Activated naive CD8-positive, alpha-beta T cell treated with anti-CD3 and anti-CD28 coated beads, Interleukin-2, amount 50 U/mL, for 24 hours (primary cell): ENCODE results near the gene PCNX2.

ENCODE experiments used
- ATAC-seq: fragments of 150-1000 bp; cut with Tn5 transposase; one replicate; pipeline ENCODE4 v1.10.0; 2021
- DNase-seq: peaks from one replicate; pipeline ENCODE4 v3.0.0; 2021
- H3K27ac Mint-ChIP-seq: one replicate; pipeline ENCODE4 v1.8.0; 2021; ENCODE audit warnings: mild to moderate bottlenecking, mixed read lengths
- H3K27me3 Mint-ChIP-seq: one replicate; pipeline ENCODE4 v1.8.0; 2021; ENCODE audit warnings: mixed read lengths
- H3K36me3 Mint-ChIP-seq: one replicate; pipeline ENCODE4 v1.8.0; 2021; ENCODE audit warnings: low read depth, mixed read lengths
- H3K4me1 Mint-ChIP-seq: one replicate; pipeline ENCODE4 v1.8.0; 2021; ENCODE audit warnings: mixed read lengths
- H3K4me3 Mint-ChIP-seq: one replicate; pipeline ENCODE4 v1.8.0; 2021; ENCODE audit warnings: mild to moderate bottlenecking, moderate library complexity, mixed read lengths
- H3K9me3 Mint-ChIP-seq: one replicate; pipeline ENCODE4 v1.8.0; 2021; ENCODE audit warnings: mixed read lengths

The PCNX2 gene

GRCh38 chr1:233237647-233238046 lies 57.9 kb downstream of the PCNX2 start:
- no peak overlapping the region for H3K4me3 Mint-ChIP-seq
- ATAC-seq (no peak), DNase-seq (no peak)
- no peaks in the 10 kb centered on the region for H3K4me1 Mint-ChIP-seq
- H3K27me3 Mint-ChIP-seq: no peaks in the 10 kb centered on the region
- peaks cover 20% of the 10 kb centered on the region for H3K36me3 Mint-ChIP-seq
- no peaks in the 10 kb centered on the region for H3K9me3 Mint-ChIP-seq
- no peak overlapping the region for H3K27ac Mint-ChIP-seq

GRCh38 chr1:233233508-233234040 lies 62.0 kb downstream of the PCNX2 start:
- no peak for DNase-seq
- Mint-ChIP-seq H3K4me3 (no peak overlapping the region), H3K9me3 (no peaks in the 10 kb centered on the region), H3K4me1 (no peaks in the 10 kb centered on the region), H3K36me3 (peaks cover 29% of the 10 kb centered on the region), H3K27me3 (no peaks in the 10 kb centered on the region), H3K27ac (no peak overlapping the region)
- no peak for ATAC-seq

DNA sequence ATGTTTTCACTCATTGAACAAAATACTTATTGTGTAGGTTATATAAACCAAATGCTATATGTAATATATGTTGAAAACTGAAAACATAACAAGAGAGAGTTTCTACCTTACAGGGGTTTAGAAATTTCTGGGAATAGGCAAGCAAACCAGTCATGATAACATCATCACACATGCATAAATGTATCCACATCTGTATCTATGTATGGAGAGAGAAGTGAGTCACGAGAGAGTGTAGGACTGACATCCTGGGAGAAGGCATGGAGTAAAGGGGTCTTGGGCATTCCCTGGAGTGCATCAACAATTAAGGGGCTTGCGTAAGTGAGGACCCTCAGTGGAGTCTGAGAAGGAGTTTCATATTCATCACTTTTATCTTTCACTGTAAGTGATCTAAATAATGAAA lies 65.5 kb downstream of the PCNX2 start:
- no peaks in the 10 kb centered on the region for H3K27me3 Mint-ChIP-seq

DNA sequence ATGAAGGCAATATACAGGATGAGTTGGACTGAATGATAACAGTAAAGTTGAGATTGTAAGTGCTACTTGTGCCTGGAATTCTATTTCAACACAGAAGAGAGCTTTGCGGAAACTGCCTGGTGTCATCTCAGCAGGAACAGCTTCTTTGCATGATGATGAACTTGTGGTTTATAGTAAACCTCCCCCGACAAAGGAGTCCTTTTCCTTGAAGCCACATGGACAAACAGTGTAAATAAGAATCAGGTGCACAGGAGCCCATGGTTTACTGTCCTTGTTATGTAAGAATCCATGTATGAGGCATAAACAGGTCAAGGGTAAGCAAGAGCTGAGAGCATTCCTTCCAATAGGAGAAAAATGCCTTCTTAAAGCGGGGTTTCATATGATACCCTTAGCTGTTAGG lies 66.2 kb downstream of the PCNX2 start:
- H3K4me3 Mint-ChIP-seq: no peak overlapping the region
- H3K27me3 Mint-ChIP-seq: no peaks in the 10 kb centered on the region
- ATAC-seq (no peak), DNase-seq (no peak)
- no peaks in the 10 kb centered on the region for H3K4me1 Mint-ChIP-seq
- H3K36me3 Mint-ChIP-seq: peaks cover 12% of the 10 kb centered on the region
- no peaks in the 10 kb centered on the region for H3K9me3 Mint-ChIP-seq
- H3K27ac Mint-ChIP-seq: no peak overlapping the region

More for the DNA sequence above, 65.5 kb downstream of the PCNX2 start:
- ATAC-seq (no peak), DNase-seq (no peak)
- Mint-ChIP-seq H3K4me3 (no peak overlapping the region), H3K9me3 (no peaks in the 10 kb centered on the region), H3K36me3 (peaks cover 14% of the 10 kb centered on the region), H3K27ac (no peak overlapping the region), H3K4me1 (no peaks in the 10 kb centered on the region)

GRCh38 chr1:233227930-233228465 lies 67.5 kb downstream of the PCNX2 start:
- Mint-ChIP-seq H3K36me3 (peaks cover 12% of the 10 kb centered on the region), H3K27ac (no peak overlapping the region), H3K27me3 (no peaks in the 10 kb centered on the region), H3K9me3 (no peaks in the 10 kb centered on the region), H3K4me3 (no peak overlapping the region), H3K4me1 (no peaks in the 10 kb centered on the region)
- ATAC-seq (no peak), DNase-seq (no peak)

- Mint-ChIP-seq H3K4me1 (no peaks in the 10 kb centered on the region), H3K27ac (no peak overlapping the region), H3K36me3 (peaks cover 22% of the 10 kb centered on the region), H3K9me3 (no peaks in the 10 kb centered on the region), H3K27me3 (no peaks in the 10 kb centered on the region), H3K4me3 (no peak overlapping the region)
- DNase-seq: no peak
- no peak for ATAC-seq
These were observed 71.2 kb downstream of the PCNX2 start for GRCh38 chr1:233224311-233224710.

- no peak overlapping the region for H3K4me3 Mint-ChIP-seq
- no peaks in the 10 kb centered on the region for H3K9me3 Mint-ChIP-seq
- no peaks in the 10 kb centered on the region for H3K4me1 Mint-ChIP-seq
- DNase-seq (no peak), ATAC-seq (no peak)
- H3K27me3 Mint-ChIP-seq: no peaks in the 10 kb centered on the region
- H3K36me3 Mint-ChIP-seq: peaks cover 22% of the 10 kb centered on the region
- H3K27ac Mint-ChIP-seq: no peak overlapping the region
These were observed 77.7 kb downstream of the PCNX2 start for GRCh38 chr1:233217832-233218231.

- H3K36me3 Mint-ChIP-seq: peaks cover 24% of the 10 kb centered on the region
- no peak overlapping the region for H3K4me3 Mint-ChIP-seq
- H3K9me3 Mint-ChIP-seq: no peaks in the 10 kb centered on the region
- no peaks in the 10 kb centered on the region for H3K4me1 Mint-ChIP-seq
- ATAC-seq (no peak), DNase-seq (no peak)
- no peak overlapping the region for H3K27ac Mint-ChIP-seq
- H3K27me3 Mint-ChIP-seq: no peaks in the 10 kb centered on the region
These were observed 79.5 kb downstream of the PCNX2 start for GRCh38 chr1:233216009-233216408.

GRCh38 chr1:233215135-233215760 lies 80.3 kb downstream of the PCNX2 start:
- Mint-ChIP-seq H3K36me3 (peaks cover 17% of the 10 kb centered on the region), H3K27ac (no peak overlapping the region), H3K4me3 (no peak overlapping the region), H3K9me3 (no peaks in the 10 kb centered on the region), H3K4me1 (no peaks in the 10 kb centered on the region), H3K27me3 (no peaks in the 10 kb centered on the region)
- ATAC-seq: no peak
- DNase-seq: no peak

- Mint-ChIP-seq H3K27ac (no peak overlapping the region), H3K4me1 (no peaks in the 10 kb centered on the region), H3K4me3 (no peak overlapping the region), H3K27me3 (no peaks in the 10 kb centered on the region), H3K9me3 (no peaks in the 10 kb centered on the region), H3K36me3 (peaks cover 14% of the 10 kb centered on the region)
- ATAC-seq (no peak), DNase-seq (no peak)
These were observed 83.9 kb downstream of the PCNX2 start for GRCh38 chr1:233211595-233211994.

GRCh38 chr1:233211106-233211505 lies 84.4 kb downstream of the PCNX2 start:
- H3K4me3 Mint-ChIP-seq: no peak overlapping the region
- ATAC-seq: no peak
- H3K27me3 Mint-ChIP-seq: no peaks in the 10 kb centered on the region
- no peaks in the 10 kb centered on the region for H3K9me3 Mint-ChIP-seq
- H3K27ac Mint-ChIP-seq: no peak overlapping the region
- peaks cover 17% of the 10 kb centered on the region for H3K36me3 Mint-ChIP-seq
- DNase-seq: no peak
- H3K4me1 Mint-ChIP-seq: no peaks in the 10 kb centered on the region

DNA sequence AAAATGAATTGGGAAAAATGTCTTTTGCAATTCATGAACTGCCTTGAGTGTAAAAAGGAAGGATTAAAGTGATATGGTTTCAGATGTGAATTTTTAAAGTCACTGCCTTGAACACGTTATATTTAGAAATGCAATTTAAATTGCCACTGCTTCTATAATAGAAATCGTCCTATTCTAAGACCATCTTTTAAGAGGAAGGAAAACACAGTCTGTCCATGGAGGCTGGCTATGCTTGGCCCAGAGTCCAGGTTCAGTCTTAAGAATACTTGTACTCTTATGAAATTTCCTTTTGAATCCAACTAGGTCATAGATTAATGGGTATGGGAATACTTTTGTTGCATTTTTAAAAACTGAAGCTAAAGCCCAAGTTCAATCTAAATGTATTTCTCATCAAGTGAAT lies 86.0 kb downstream of the PCNX2 start:
- no peak for DNase-seq
- Mint-ChIP-seq H3K4me3 (no peak overlapping the region), H3K27me3 (no peaks in the 10 kb centered on the region), H3K4me1 (no peaks in the 10 kb centered on the region), H3K9me3 (no peaks in the 10 kb centered on the region), H3K36me3 (peaks cover 21% of the 10 kb centered on the region), H3K27ac (no peak overlapping the region)
- no peak for ATAC-seq

- H3K36me3 Mint-ChIP-seq: peaks cover 21% of the 10 kb centered on the region
- ATAC-seq: no peak
These were observed 86.8 kb downstream of the PCNX2 start for GRCh38 chr1:233208687-233209086.

DNA sequence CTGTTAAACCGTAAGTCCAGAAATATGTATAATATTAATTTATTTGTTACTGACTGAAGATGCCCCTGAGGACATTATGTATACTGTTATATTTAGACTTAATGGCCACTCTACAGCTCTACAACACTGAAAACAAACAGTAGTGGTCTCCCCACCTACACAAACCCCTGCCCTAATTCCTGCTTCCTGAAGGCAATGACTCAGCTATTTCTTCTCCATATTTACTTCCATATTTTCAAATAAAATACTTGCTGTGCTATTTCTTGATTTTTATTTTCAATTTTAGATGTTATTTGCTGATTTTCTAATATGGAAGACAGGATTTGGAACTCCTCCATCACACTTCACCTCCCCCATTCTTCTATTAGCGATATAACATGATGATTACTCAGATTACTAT lies 97.6 kb downstream of the PCNX2 start:
- ATAC-seq (no peak), DNase-seq (no peak)
- Mint-ChIP-seq H3K9me3 (peaks cover 13% of the 10 kb centered on the region), H3K4me1 (no peaks in the 10 kb centered on the region), H3K27me3 (no peaks in the 10 kb centered on the region), H3K27ac (no peak overlapping the region), H3K36me3 (peaks cover 66% of the 10 kb centered on the region), H3K4me3 (no peak overlapping the region)

More at GRCh38 chr1:233208687-233209086, 86.8 kb downstream of the PCNX2 start:
- no peaks in the 10 kb centered on the region for H3K4me1 Mint-ChIP-seq
- no peaks in the 10 kb centered on the region for H3K9me3 Mint-ChIP-seq
- H3K27me3 Mint-ChIP-seq: no peaks in the 10 kb centered on the region
- no peak overlapping the region for H3K4me3 Mint-ChIP-seq
- no peak overlapping the region for H3K27ac Mint-ChIP-seq
- DNase-seq: no peak

DNA sequence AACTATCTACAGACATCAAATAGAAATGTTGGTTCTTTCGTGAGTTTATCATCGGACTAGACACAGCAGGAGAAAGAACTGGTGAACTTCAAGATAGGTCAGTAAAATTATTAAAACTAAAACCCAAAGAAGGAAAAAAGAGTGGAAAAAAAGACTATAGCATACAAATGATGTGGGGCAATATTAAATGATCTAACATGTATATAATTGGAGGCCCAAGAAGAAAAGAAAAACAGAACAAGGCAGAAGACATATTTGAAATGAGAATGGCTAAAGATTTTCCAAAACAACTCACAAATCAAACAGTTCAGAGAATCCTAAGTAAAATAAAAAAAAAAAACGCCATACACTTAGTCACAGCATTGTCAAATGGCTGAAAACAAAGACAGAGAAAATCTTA lies 101.8 kb downstream of the PCNX2 start:
- no peak for ATAC-seq
- Mint-ChIP-seq H3K27ac (no peak overlapping the region), H3K36me3 (peaks cover 54% of the 10 kb centered on the region)

More for the DNA sequence above, 101.8 kb downstream of the PCNX2 start:
- no peaks in the 10 kb centered on the region for H3K4me1 Mint-ChIP-seq
- no peak overlapping the region for H3K4me3 Mint-ChIP-seq
- no peak for DNase-seq
- H3K27me3 Mint-ChIP-seq: no peaks in the 10 kb centered on the region
- H3K9me3 Mint-ChIP-seq: peaks cover 13% of the 10 kb centered on the region
